Testis (tissue), 3 donors: ENCODE data around the gene FAU. TPM values are rescaled to one million over a fixed set of nuclear protein-coding genes. Genes with fewer than 3 reads are reported as not detected.
A peak's percentile ranks its signal among the peaks of the same experiment; 100 is the strongest.

ENCODE experiments used
- DNase-seq: peaks from one replicate; pipeline ENCODE4 v3.0.0-alpha.2; 2019
- H3K27ac ChIP-seq, 2 donors: fragments of 200-600 bp; sonication (generic); one replicate each; pipeline ENCODE4 v1.5.1; 2019
- H3K27me3 ChIP-seq: fragments of 200-600 bp; sonication (generic); one replicate; pipeline ENCODE4 v1.5.1; 2019
- H3K36me3 ChIP-seq: fragments of 200-600 bp; sonication (generic); one replicate; pipeline ENCODE4 v1.5.1; 2017; ENCODE audit warnings: low read depth; ENCODE audit errors: missing control alignments
- H3K4me1 ChIP-seq: fragments of 200-600 bp; sonication (generic); one replicate; pipeline ENCODE4 v1.5.1; 2019
- H3K4me3 ChIP-seq, 2 donors: fragments of 200-600 bp; sonication (generic); one replicate each; pipeline ENCODE4 v1.5.1; 2017 to 2019
- H3K9me3 ChIP-seq: fragments of 200-600 bp; sonication (generic); one replicate; pipeline ENCODE4 v1.5.1; 2017
- POLR2A ChIP-seq: fragments of 450-650 bp; IDR thresholded peaks from one replicate; pipeline ENCODE4 v1.6.1; 2017; ENCODE audit warnings: antibody characterized with exemption, mild to moderate bottlenecking, moderate library complexity
- WGBS, 2 donors: methylation state at CpG; one replicate each; pipeline ENCODE4 v1.1.5; 2018; 5-methylcytosine and 5-hydroxymethylcytosine counted together
- intact Hi-C: fragments of 100-400 bp; cut with DNase I; formaldehyde crosslinking; loops from one replicate; pipeline ENCODE4 v1.15.1; 2023; ENCODE audit warnings: low total_unique reads
- polyA plus RNA-seq: library from polyadenylated mRNA; stranded (reverse); fragments of 350-450 nt; fragmentation: Illumina TruSeq; extraction: RNeasy Lipid Tissue Mini Kit (QIAGEN cat#74804); gene quantifications from one replicate; pipeline ENCODE4 v1.2.3, GENCODE V29; 2014; ENCODE audit warnings: low read depth, low replicate concordance; ENCODE audit not compliant: insufficient read depth
- total RNA-seq, 2 donors: library from RNA; depleted of rRNA; stranded (reverse); fragments of >200 nt; gene quantifications; one replicate each; pipeline ENCODE4 v1.2.3, GENCODE V29; 2016
- TF ChIP-seq, protein P1 (sequence below), 3 experiments: fragments of 450-650 bp in 2 of 3; fragments of 200-600 bp in 1 of 3; sonication (generic) in 1 of 3; IDR thresholded peaks; one replicate each; pipeline ENCODE4 v1.5.1; 2016 to 2019; ENCODE audit warnings: antibody characterized with exemption in 3 of 3, mild to moderate bottlenecking in 2 of 3, moderate library complexity in 1 of 3

FAU gene
- total and polyA plus RNA-seq, 3 donors from 2014 or later: 441 to 761 (median 583) TPM

GRCh38 chr11:65113839-65114238 is 8.1 kb downstream of the FAU start:
- Histone ChIP-seq H3K4me3 (no peak overlapping the region), H3K4me1 (peaks cover 21% of the 10 kb centered on the region), H3K9me3 (no peaks in the 10 kb centered on the region), H3K27ac (no peak overlapping the region), H3K36me3 (no peaks in the 10 kb centered on the region), H3K27me3 (no peaks in the 10 kb centered on the region)
- TF ChIP-seq, protein P1, sequence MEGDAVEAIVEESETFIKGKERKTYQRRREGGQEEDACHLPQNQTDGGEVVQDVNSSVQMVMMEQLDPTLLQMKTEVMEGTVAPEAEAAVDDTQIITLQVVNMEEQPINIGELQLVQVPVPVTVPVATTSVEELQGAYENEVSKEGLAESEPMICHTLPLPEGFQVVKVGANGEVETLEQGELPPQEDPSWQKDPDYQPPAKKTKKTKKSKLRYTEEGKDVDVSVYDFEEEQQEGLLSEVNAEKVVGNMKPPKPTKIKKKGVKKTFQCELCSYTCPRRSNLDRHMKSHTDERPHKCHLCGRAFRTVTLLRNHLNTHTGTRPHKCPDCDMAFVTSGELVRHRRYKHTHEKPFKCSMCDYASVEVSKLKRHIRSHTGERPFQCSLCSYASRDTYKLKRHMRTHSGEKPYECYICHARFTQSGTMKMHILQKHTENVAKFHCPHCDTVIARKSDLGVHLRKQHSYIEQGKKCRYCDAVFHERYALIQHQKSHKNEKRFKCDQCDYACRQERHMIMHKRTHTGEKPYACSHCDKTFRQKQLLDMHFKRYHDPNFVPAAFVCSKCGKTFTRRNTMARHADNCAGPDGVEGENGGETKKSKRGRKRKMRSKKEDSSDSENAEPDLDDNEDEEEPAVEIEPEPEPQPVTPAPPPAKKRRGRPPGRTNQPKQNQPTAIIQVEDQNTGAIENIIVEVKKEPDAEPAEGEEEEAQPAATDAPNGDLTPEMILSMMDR (IDR thresholded peaks at IDR 0.05): no peak
- TF ChIP-seq POLR2A: no peak
- no peak for DNase-seq
- intact Hi-C loops: loop anchor here (10.0 kb wide), 1 partner anchor 99 kb away; the partner anchor contains the start of gene ARL2
- WGBS, 2 donors: 51 to 60% methylated on average over 5 to 6 of the region's 6 CpGs

DNA sequence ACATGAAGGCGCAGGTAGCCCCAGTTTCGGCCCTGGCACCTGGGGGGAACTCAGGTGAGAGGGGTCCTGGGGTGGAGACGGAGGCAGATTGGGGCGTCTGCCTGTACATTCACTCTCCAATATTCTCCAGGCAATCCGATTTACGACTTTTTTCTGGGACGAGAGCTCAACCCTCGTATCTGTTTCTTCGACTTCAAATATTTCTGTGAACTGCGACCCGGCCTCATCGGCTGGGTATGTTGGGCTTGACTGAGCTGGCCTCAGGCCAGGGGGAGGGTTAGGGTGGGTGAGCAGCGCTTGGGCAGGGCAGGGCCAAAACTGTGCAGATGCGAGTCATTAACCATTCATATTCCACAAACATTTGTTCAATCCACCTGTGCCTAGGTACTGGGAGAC is 8.6 kb downstream of the FAU start:
- Histone ChIP-seq H3K27ac (no peak overlapping the region), H3K36me3 (no peaks in the 10 kb centered on the region), H3K4me3 (no peak overlapping the region), H3K4me1 (peaks cover 21% of the 10 kb centered on the region), H3K27me3 (no peaks in the 10 kb centered on the region), H3K9me3 (no peaks in the 10 kb centered on the region)
- no peak for DNase-seq
- intact Hi-C loops: loop anchor here (10.0 kb wide), 1 partner anchor 99 kb away; the partner anchor contains the start of gene ARL2
- WGBS, 2 donors: 10 to 21% methylated on average over 12 to 14 of the region's 14 CpGs
- no peak for TF ChIP-seq POLR2A
- TF ChIP-seq, protein P1 (IDR thresholded peaks at IDR 0.05): no peak

GRCh38 chr11:65112546-65113360 is 9.2 kb downstream of the FAU start:
- H3K27me3 ChIP-seq: no peaks in the 10 kb centered on the region
- H3K4me3 ChIP-seq: peak overlapping the region; percentile 41 to 42
- H3K36me3 ChIP-seq: no peaks in the 10 kb centered on the region
- TF ChIP-seq POLR2A: no peak
- TF ChIP-seq, protein P1 (IDR thresholded peaks at IDR 0.05): peak; percentile 83 to 85 (median 83)
- intact Hi-C loops: loop anchor here (10.0 kb wide), 1 partner anchor 98 kb away; the partner anchor contains the start of gene ARL2
- H3K9me3 ChIP-seq: no peaks in the 10 kb centered on the region
- whole genome bisulfite sequencing, 2 donors: 3 to 10% methylated on average over 2 to 56 of the region's 57 CpGs
- DNase-seq: peak; percentile 68
- peaks cover 21% of the 10 kb centered on the region for H3K4me1 ChIP-seq
- H3K27ac ChIP-seq: peak overlapping the region in 1 of 2 donors; percentile 21

DNA sequence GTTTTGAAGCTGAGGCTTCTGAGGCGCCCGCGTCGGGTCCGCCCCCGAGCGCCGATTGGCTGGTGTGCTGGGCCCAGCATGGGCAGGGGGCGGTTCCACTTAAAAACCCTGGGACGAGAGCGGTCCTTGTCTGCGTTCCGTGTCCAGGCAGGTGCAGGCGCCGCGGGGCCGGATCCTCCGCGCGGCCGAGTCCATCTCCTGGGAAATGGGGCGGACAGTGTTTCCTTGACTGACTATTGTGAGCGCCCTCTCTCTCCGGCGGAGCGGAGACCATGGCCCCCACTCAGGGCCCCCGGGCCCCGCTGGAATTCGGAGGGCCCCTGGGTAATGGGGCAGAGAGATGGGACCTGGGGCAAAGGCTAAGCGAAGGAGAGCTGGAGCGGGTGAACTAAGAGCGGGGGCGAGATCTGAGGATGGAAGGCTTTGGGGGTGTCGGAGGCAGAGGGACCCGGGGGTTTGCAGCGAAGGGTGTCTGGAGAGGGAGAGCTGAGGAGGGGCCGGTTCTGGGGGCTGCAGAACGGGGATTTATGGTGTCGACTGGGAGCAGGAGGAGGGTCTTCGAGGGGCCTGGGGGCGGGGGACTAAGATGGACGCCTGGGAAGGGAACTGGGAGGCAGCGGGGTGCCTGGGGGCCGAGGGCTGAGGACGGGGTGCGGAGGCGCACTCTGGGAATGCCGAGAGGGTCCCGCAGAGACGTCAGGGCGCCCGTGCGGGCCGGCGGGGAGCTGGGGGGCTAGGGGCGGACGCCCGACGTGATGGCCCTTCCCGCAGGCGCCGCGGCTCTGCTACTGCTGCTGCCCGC is 10.0 kb downstream of the FAU start, which contains the start of gene TM7SF2:
Gene TM7SF2, plus strand, starts transcription at position 129 of the 802 bp plus-strand sequence. Its CDS starts 144 bp downstream, at position 273.
- 2 to 7% methylated on average over 25 to 51 of the region's 64 CpGs for WGBS, 2 donors
- peak; percentile 97 for DNase-seq
- H3K27ac ChIP-seq: peak within 1 kb of the TSS in 1 of 2 donors; percentile 21
- TF ChIP-seq, protein P1 (IDR thresholded peaks at IDR 0.05): no peak
- peak; percentile 62 for TF ChIP-seq POLR2A
- H3K9me3 ChIP-seq: no peaks in the 10 kb centered on the region
- peaks cover 21% of the 10 kb centered on the region for H3K4me1 ChIP-seq
- peak within 1 kb of the TSS; percentile 41 to 42 for H3K4me3 ChIP-seq
- intact Hi-C loops: loop anchor here (10.0 kb wide), 1 partner anchor 97 kb away; the partner anchor contains the start of gene ARL2
- no peaks in the 10 kb centered on the region for H3K27me3 ChIP-seq
- no peaks in the 10 kb centered on the region for H3K36me3 ChIP-seq
